HUES64 (cell line): ENCODE results near the gene MT1M.
A peak's percentile ranks its signal among the peaks of the same experiment; 100 is the strongest.

Experiments
- H3K27ac ChIP-seq: 2 replicates; pipeline ENCODE4 v1.7.0; 2013; ENCODE audit warnings: low read depth, low read length, inconsistent platforms
- H3K27me3 ChIP-seq: 2 replicates; pipeline ENCODE4 v1.6.1; 2013; ENCODE audit warnings: mild to moderate bottlenecking, low read length; ENCODE audit not compliant: insufficient read depth
- H3K36me3 ChIP-seq: 2 replicates; pipeline ENCODE4 v1.6.1; 2013; ENCODE audit warnings: mild to moderate bottlenecking, low read length; ENCODE audit not compliant: insufficient read depth
- H3K4me1 ChIP-seq: 2 replicates; pipeline ENCODE4 v1.6.1; 2013; ENCODE audit warnings: mild to moderate bottlenecking, low read length, moderate library complexity; ENCODE audit not compliant: insufficient read depth
- H3K4me3 ChIP-seq: 2 replicates; pipeline ENCODE4 v1.5.1; 2013; ENCODE audit warnings: mild to moderate bottlenecking, low read length, moderate library complexity
- H3K9ac ChIP-seq: 2 replicates; pipeline ENCODE4 v1.6.1; 2013; ENCODE audit warnings: mild to moderate bottlenecking, low read depth, low read length
- H3K9me3 ChIP-seq: 2 replicates; pipeline ENCODE4 v1.6.1; 2013; ENCODE audit warnings: low read depth, low read length; ENCODE audit not compliant: insufficient read depth
- WGBS: fragments of 150-250, 120-280 bp; methylation state at CpG from one replicate; pipeline ENCODE4 v1.1.7; 2013; ENCODE audit warnings: missing lambda C conversion rate; 5-methylcytosine and 5-hydroxymethylcytosine counted together

Gene MT1M

GRCh38 chr16:56609463-56609921, 23.0 kb upstream of the MT1M start:
- Histone ChIP-seq H3K36me3 (no peaks in the 10 kb centered on the region), H3K4me3 (peak overlapping the region; percentile 53; the same call in 1 of the 2 replicates), H3K9me3 (no peaks in the 10 kb centered on the region), H3K27me3 (peaks cover 96% of the 10 kb centered on the region), H3K4me1 (peaks cover 18% of the 10 kb centered on the region), H3K9ac (no peak overlapping the region), H3K27ac (no peak overlapping the region)
- 5% methylated on average over 6 of the region's 6 CpGs for WGBS

- WGBS, result 23% methylated on average over 10 of the region's 10 CpGs
- no peak overlapping the region for H3K4me3 ChIP-seq
- H3K4me1 ChIP-seq, result peaks cover 18% of the 10 kb centered on the region
- no peak overlapping the region for H3K27ac ChIP-seq
- H3K9ac ChIP-seq, result no peak overlapping the region
- no peaks in the 10 kb centered on the region for H3K36me3 ChIP-seq
- H3K9me3 ChIP-seq, result no peaks in the 10 kb centered on the region
- peaks cover 99% of the 10 kb centered on the region for H3K27me3 ChIP-seq
Observed at GRCh38 chr16:56610017-56610608, 22.3 kb upstream of the MT1M start.

GRCh38 chr16:56610609-56611111, 21.8 kb upstream of the MT1M start:
- Histone ChIP-seq H3K4me1 (peaks cover 18% of the 10 kb centered on the region), H3K27me3 (peaks cover 99% of the 10 kb centered on the region), H3K9me3 (no peaks in the 10 kb centered on the region), H3K9ac (no peak overlapping the region), H3K27ac (no peak overlapping the region), H3K4me3 (no peak overlapping the region), H3K36me3 (no peaks in the 10 kb centered on the region)
- 79% methylated on average over 2 of the region's 2 CpGs for whole genome bisulfite sequencing

- no peak overlapping the region for H3K4me3 ChIP-seq
- H3K36me3 ChIP-seq, result no peaks in the 10 kb centered on the region
- no peaks in the 10 kb centered on the region for H3K9me3 ChIP-seq
- WGBS, result 89% methylated on average over 2 of the region's 2 CpGs
- H3K27ac ChIP-seq, result no peak overlapping the region
- H3K4me1 ChIP-seq, result peaks cover 18% of the 10 kb centered on the region
- H3K9ac ChIP-seq, result no peak overlapping the region
- H3K27me3 ChIP-seq, result peaks cover 99% of the 10 kb centered on the region
Observed at GRCh38 chr16:56611281-56611833, 21.1 kb upstream of the MT1M start.

- Histone ChIP-seq H3K27ac (no peak overlapping the region), H3K9ac (no peak overlapping the region), H3K4me3 (no peak overlapping the region), H3K4me1 (peaks cover 27% of the 10 kb centered on the region), H3K36me3 (no peaks in the 10 kb centered on the region), H3K27me3 (peaks cover 99% of the 10 kb centered on the region), H3K9me3 (no peaks in the 10 kb centered on the region)
Observed at GRCh38 chr16:56613706-56614105, 18.8 kb upstream of the MT1M start.

GRCh38 chr16:56614549-56614991, 17.9 kb upstream of the MT1M start:
- Histone ChIP-seq H3K9me3 (no peaks in the 10 kb centered on the region), H3K4me1 (peaks cover 24% of the 10 kb centered on the region), H3K9ac (no peak overlapping the region), H3K27ac (no peak overlapping the region), H3K4me3 (no peak overlapping the region), H3K36me3 (no peaks in the 10 kb centered on the region), H3K27me3 (peaks cover 99% of the 10 kb centered on the region)

GRCh38 chr16:56615353-56615752, 17.1 kb upstream of the MT1M start:
- H3K36me3 ChIP-seq, result no peaks in the 10 kb centered on the region
- no peak overlapping the region for H3K9ac ChIP-seq
- H3K9me3 ChIP-seq, result no peaks in the 10 kb centered on the region
- WGBS, result 92% methylated on average over 2 of the region's 3 CpGs
- H3K4me1 ChIP-seq, result peaks cover 16% of the 10 kb centered on the region
- H3K27ac ChIP-seq, result no peak overlapping the region
- H3K4me3 ChIP-seq, result no peak overlapping the region
- peaks cover 99% of the 10 kb centered on the region for H3K27me3 ChIP-seq

GRCh38 chr16:56616608-56617211, 15.7 kb upstream of the MT1M start:
- H3K4me1 ChIP-seq, result peaks cover 21% of the 10 kb centered on the region
- H3K27ac ChIP-seq, result no peak overlapping the region
- no peak overlapping the region for H3K9ac ChIP-seq
- no peaks in the 10 kb centered on the region for H3K9me3 ChIP-seq
- H3K4me3 ChIP-seq, result peak overlapping the region; percentile 51
- no peaks in the 10 kb centered on the region for H3K36me3 ChIP-seq
- H3K27me3 ChIP-seq, result peaks cover 98% of the 10 kb centered on the region
- WGBS, result 23% methylated on average over 23 of the region's 23 CpGs

GRCh38 chr16:56617212-56618085, 15.0 kb upstream of the MT1M start:
- Histone ChIP-seq H3K27me3 (peaks cover 99% of the 10 kb centered on the region), H3K36me3 (no peaks in the 10 kb centered on the region), H3K4me1 (peaks cover 27% of the 10 kb centered on the region), H3K4me3 (peak overlapping the region; percentile 51), H3K9me3 (no peaks in the 10 kb centered on the region), H3K9ac (no peak overlapping the region), H3K27ac (no peak overlapping the region)
- WGBS, result 4% methylated on average over 40 of the region's 41 CpGs

- H3K27me3 ChIP-seq, result peaks cover 99% of the 10 kb centered on the region
- no peak overlapping the region for H3K4me3 ChIP-seq
- H3K4me1 ChIP-seq, result peaks cover 27% of the 10 kb centered on the region
- H3K9me3 ChIP-seq, result no peaks in the 10 kb centered on the region
- no peak overlapping the region for H3K27ac ChIP-seq
- WGBS, result 36% methylated on average over 6 of the region's 6 CpGs
- H3K9ac ChIP-seq, result no peak overlapping the region
- H3K36me3 ChIP-seq, result no peaks in the 10 kb centered on the region
Observed at GRCh38 chr16:56618138-56618537, 14.3 kb upstream of the MT1M start.
